IPS-20b (cell line): Measurements from ENCODE around the gene BAHD1.

Experiments used
- H3K27ac ChIP-seq: one replicate; pipeline ENCODE4 v1.5.1; 2013; ENCODE audit warnings: low read length
- H3K27me3 ChIP-seq: 2 replicates; pipeline ENCODE4 v1.6.1; 2013; ENCODE audit warnings: mild to moderate bottlenecking, low read length, inconsistent platforms; ENCODE audit not compliant: insufficient read depth
- H3K36me3 ChIP-seq: 2 replicates; pipeline ENCODE4 v1.6.1; 2013; ENCODE audit warnings: low read depth, mild to moderate bottlenecking, inconsistent platforms, low read length, moderate library complexity; ENCODE audit not compliant: insufficient read depth
- H3K4me1 ChIP-seq: 2 replicates; pipeline ENCODE4 v1.6.1; 2013; ENCODE audit warnings: mild to moderate bottlenecking, control low read depth, inconsistent platforms, low read length, moderate library complexity; ENCODE audit not compliant: insufficient read depth
- H3K4me3 ChIP-seq: 2 replicates; pipeline ENCODE4 v1.5.1; 2013; ENCODE audit warnings: mild to moderate bottlenecking, low read length, inconsistent platforms
- H3K9ac ChIP-seq: 2 replicates; pipeline ENCODE4 v1.6.1; 2013; ENCODE audit warnings: low read depth, mild to moderate bottlenecking, inconsistent platforms, low read length, moderate library complexity
- H3K9me3 ChIP-seq: 2 replicates; pipeline ENCODE4 v1.6.1; 2013; ENCODE audit warnings: mild to moderate bottlenecking, low read depth, low read length, inconsistent platforms; ENCODE audit not compliant: insufficient read depth

BAHD1 gene

GRCh38 chr15:40439461-40439959, 1.2 kb upstream of the BAHD1 start:
- no peaks in the 10 kb centered on the region for H3K36me3 ChIP-seq
- peak overlapping the region; percentile 92 for H3K4me3 ChIP-seq
- peaks cover 55% of the 10 kb centered on the region for H3K27me3 ChIP-seq
- H3K9me3 ChIP-seq, result no peaks in the 10 kb centered on the region
- H3K9ac ChIP-seq, result peak overlapping the region; percentile 94; the same call in 1 of the 2 replicates
- H3K27ac ChIP-seq, result peak overlapping the region; percentile 50
- peaks cover 41% of the 10 kb centered on the region for H3K4me1 ChIP-seq

GRCh38 chr15:40439960-40440742, 602 bp upstream of the BAHD1 start:
- Histone ChIP-seq H3K36me3 (no peaks in the 10 kb centered on the region), H3K27ac (peak overlapping the region; percentile 50), H3K9ac (peak overlapping the region; percentile 94; the same call in 1 of the 2 replicates), H3K27me3 (peaks cover 49% of the 10 kb centered on the region), H3K4me3 (peak overlapping the region; percentile 92), H3K9me3 (no peaks in the 10 kb centered on the region), H3K4me1 (peaks cover 47% of the 10 kb centered on the region)

- H3K4me1 ChIP-seq, result peaks cover 54% of the 10 kb centered on the region
- H3K36me3 ChIP-seq, result 0 out of 2 replicates have a peak, but pooled peaks cover 4% of the 10 kb centered on the region
- peaks cover 32% of the 10 kb centered on the region for H3K27me3 ChIP-seq
- H3K27ac ChIP-seq, result no peak overlapping the region
- H3K9ac ChIP-seq, result peak overlapping the region; percentile 65; the same call in 1 of the 2 replicates
- no peaks in the 10 kb centered on the region for H3K9me3 ChIP-seq
- H3K4me3 ChIP-seq, result peak overlapping the region; percentile 72
Measured at GRCh38 chr15:40441565-40442531, 1.1 kb downstream of the BAHD1 start.

- Histone ChIP-seq H3K9me3 (no peaks in the 10 kb centered on the region), H3K4me3 (peak overlapping the region; percentile 38; the same call in 1 of the 2 replicates), H3K27ac (no peak overlapping the region), H3K36me3 (0 out of 2 replicates have a peak, but pooled peaks cover 4% of the 10 kb centered on the region), H3K27me3 (peaks cover 17% of the 10 kb centered on the region), H3K4me1 (peaks cover 48% of the 10 kb centered on the region), H3K9ac (no peak overlapping the region)
Measured at GRCh38 chr15:40443255-40443654, 2.5 kb downstream of the BAHD1 start.

GRCh38 chr15:40443846-40444245, 3.1 kb downstream of the BAHD1 start:
- 0 out of 2 replicates have a peak, but pooled peaks cover 4% of the 10 kb centered on the region for H3K36me3 ChIP-seq
- H3K9me3 ChIP-seq, result no peaks in the 10 kb centered on the region
- no peak overlapping the region for H3K27ac ChIP-seq
- peaks cover 12% of the 10 kb centered on the region for H3K27me3 ChIP-seq
- peak overlapping the region; percentile 38; the same call in 1 of the 2 replicates for H3K4me3 ChIP-seq
- H3K9ac ChIP-seq, result 0 out of 2 replicates have a peak overlapping the region, but pooled peaks have one; percentile 18
- peaks cover 43% of the 10 kb centered on the region for H3K4me1 ChIP-seq

GRCh38 chr15:40444736-40445135, 4.0 kb downstream of the BAHD1 start:
- H3K27ac ChIP-seq, result no peak overlapping the region
- H3K4me3 ChIP-seq, result peak overlapping the region; percentile 40; the same call in 1 of the 2 replicates
- H3K9ac ChIP-seq, result no peak overlapping the region; the same call in 1 of the 2 replicates
- 0 out of 2 replicates have a peak, but pooled peaks cover 4% of the 10 kb centered on the region for H3K36me3 ChIP-seq
- H3K27me3 ChIP-seq, result peaks cover 5% of the 10 kb centered on the region; the same call in 1 of the 2 replicates
- no peaks in the 10 kb centered on the region for H3K9me3 ChIP-seq
- H3K4me1 ChIP-seq, result peaks cover 37% of the 10 kb centered on the region

GRCh38 chr15:40445421-40445922, 4.7 kb downstream of the BAHD1 start:
- Histone ChIP-seq H3K4me3 (peak overlapping the region; percentile 40; the same call in 1 of the 2 replicates), H3K9ac (peak overlapping the region; percentile 52; the same call in 1 of the 2 replicates), H3K27ac (no peak overlapping the region), H3K9me3 (no peaks in the 10 kb centered on the region), H3K4me1 (peaks cover 37% of the 10 kb centered on the region), H3K36me3 (0 out of 2 replicates have a peak, but pooled peaks cover 4% of the 10 kb centered on the region), H3K27me3 (no peaks in the 10 kb centered on the region)

- Histone ChIP-seq H3K4me1 (peaks cover 39% of the 10 kb centered on the region), H3K27me3 (no peaks in the 10 kb centered on the region), H3K9ac (peak overlapping the region; percentile 52; the same call in 1 of the 2 replicates), H3K9me3 (no peaks in the 10 kb centered on the region), H3K27ac (no peak overlapping the region), H3K36me3 (0 out of 2 replicates have a peak, but pooled peaks cover 4% of the 10 kb centered on the region), H3K4me3 (no peak overlapping the region)
Measured at GRCh38 chr15:40446144-40446543, 5.4 kb downstream of the BAHD1 start.

- 0 out of 2 replicates have a peak, but pooled peaks cover 4% of the 10 kb centered on the region for H3K36me3 ChIP-seq
- peaks cover 50% of the 10 kb centered on the region for H3K4me1 ChIP-seq
- no peak overlapping the region for H3K27ac ChIP-seq
- no peak overlapping the region for H3K9ac ChIP-seq
- no peaks in the 10 kb centered on the region for H3K27me3 ChIP-seq
- H3K9me3 ChIP-seq, result no peaks in the 10 kb centered on the region
- H3K4me3 ChIP-seq, result no peak overlapping the region
Measured at GRCh38 chr15:40448354-40448753, 7.6 kb downstream of the BAHD1 start.

- peaks cover 46% of the 10 kb centered on the region for H3K4me1 ChIP-seq
- H3K9ac ChIP-seq, result no peak overlapping the region
- no peaks in the 10 kb centered on the region for H3K9me3 ChIP-seq
- H3K4me3 ChIP-seq, result no peak overlapping the region
- 0 out of 2 replicates have a peak, but pooled peaks cover 4% of the 10 kb centered on the region for H3K36me3 ChIP-seq
- H3K27me3 ChIP-seq, result no peaks in the 10 kb centered on the region
- no peak overlapping the region for H3K27ac ChIP-seq
Measured at GRCh38 chr15:40449275-40449674, 8.5 kb downstream of the BAHD1 start.

GRCh38 chr15:40450047-40450446, 9.3 kb downstream of the BAHD1 start:
- Histone ChIP-seq H3K4me3 (no peak overlapping the region), H3K27ac (no peak overlapping the region), H3K9ac (no peak overlapping the region), H3K27me3 (no peaks in the 10 kb centered on the region), H3K9me3 (no peaks in the 10 kb centered on the region), H3K36me3 (0 out of 2 replicates have a peak, but pooled peaks cover 4% of the 10 kb centered on the region), H3K4me1 (peaks cover 46% of the 10 kb centered on the region)
